ENCODE results near the gene KRT80.
A peak's percentile ranks its signal among the peaks of the same experiment; 100 is the strongest.

KRT80 gene

DNA sequence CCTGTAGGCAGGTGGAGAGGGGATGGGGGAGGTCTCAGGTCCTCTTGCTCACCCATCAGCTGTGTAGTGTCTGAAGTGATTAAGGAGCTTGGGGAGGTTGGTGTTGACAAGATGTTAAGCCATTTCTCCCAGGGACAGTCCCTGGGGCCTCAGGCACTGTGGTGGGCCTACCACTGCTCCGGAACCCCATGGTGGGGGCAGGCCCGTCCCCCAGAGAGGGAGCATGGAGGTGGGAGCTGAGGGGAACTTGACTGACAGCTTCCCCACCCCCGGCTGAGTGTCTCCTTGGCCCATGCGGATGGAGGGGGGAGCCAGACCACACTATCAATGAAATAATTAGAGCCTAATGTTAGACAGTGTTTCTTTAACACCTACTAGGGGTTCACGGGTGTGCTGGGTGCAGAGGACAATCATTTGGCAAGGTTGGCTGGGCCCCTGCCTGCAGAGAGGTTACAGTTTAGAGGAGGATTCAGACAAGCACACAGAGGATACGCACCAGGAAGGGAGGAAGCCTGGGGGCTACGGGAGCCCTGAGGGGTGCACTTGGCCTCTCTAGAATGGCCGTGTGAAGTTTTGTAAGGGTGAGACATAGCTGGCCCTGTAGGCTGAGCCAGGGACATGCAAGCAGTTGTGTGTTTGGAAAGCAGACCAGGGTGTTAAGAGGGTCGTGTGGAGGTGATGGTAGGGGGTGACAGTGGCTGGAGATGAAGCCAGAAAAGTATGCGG is 19.3 kb upstream of the KRT80 start:
- DNase-seq (ENCODE audit: low spot score): no peak

- no peak for DNase-seq (ENCODE audit: low spot score)
These were observed 18.5 kb upstream of the KRT80 start for GRCh38 chr12:52210186-52210924.

DNA sequence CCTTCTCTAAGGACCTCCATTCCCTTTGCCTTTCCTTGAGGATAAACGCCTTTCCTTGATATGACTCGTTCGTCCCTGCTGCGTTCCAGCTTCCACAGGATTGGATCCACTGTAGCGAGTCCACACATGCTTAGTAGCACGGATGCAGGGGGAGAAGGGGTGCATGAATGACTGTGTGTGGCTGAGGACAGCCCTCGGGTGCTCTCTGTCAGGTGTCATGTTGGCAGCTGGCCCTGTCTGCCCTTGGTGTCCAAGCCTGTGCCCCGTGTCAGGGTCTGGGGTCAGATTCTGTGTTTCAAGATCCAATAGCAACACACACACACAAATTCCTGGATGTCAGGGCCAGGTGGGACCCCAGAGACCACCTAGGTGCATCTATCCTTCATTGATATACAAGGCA is 17.5 kb upstream of the KRT80 start:
- no peak for DNase-seq (ENCODE audit: low spot score)

GRCh38 chr12:52208424-52209165 is 16.8 kb upstream of the KRT80 start:
- no peak for DNase-seq (ENCODE audit: low spot score)

- DNase-seq (ENCODE audit: low spot score): no peak
These were observed 16.1 kb upstream of the KRT80 start for GRCh38 chr12:52207895-52208294.

GRCh38 chr12:52207106-52207505 is 15.3 kb upstream of the KRT80 start:
- DNase-seq (ENCODE audit: low spot score): no peak

DNA sequence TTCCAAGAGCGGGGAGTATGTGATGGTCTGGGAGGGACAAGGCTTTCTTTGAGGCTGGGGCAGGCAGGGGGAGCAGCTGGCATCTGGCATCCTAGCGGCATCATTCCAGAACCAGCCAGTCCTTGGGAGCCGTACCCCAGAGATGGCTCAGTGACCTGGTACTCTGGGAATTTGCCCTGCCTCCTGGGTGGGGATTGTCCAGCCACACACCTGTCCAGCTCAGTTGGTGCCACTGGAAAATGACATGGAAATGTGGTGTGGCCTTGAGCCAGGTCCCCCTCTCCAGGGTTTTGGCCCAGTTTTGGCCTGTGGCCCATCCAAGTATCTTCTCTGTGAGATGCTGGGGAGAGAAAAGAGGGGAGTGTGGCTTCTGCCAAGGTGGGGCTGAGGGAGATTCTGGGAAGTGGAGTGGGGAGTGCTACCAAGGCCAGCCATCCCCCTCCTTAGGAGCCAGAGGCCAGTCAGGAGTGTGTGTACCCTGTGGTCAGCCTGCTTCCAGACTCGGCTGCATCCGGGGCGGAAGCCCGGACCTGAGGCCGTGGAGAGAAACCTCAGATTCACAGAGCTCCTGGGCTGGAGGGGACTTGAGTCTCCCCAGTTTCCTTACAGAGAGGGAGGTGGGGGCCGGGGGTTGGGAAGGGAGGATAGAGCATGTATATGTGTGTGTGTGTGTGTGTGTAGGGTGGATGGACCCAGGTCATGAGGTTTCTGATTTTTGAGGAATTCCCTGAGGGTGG is 14.7 kb upstream of the KRT80 start:
- DNase-seq (ENCODE audit: low spot score): no peak

DNA sequence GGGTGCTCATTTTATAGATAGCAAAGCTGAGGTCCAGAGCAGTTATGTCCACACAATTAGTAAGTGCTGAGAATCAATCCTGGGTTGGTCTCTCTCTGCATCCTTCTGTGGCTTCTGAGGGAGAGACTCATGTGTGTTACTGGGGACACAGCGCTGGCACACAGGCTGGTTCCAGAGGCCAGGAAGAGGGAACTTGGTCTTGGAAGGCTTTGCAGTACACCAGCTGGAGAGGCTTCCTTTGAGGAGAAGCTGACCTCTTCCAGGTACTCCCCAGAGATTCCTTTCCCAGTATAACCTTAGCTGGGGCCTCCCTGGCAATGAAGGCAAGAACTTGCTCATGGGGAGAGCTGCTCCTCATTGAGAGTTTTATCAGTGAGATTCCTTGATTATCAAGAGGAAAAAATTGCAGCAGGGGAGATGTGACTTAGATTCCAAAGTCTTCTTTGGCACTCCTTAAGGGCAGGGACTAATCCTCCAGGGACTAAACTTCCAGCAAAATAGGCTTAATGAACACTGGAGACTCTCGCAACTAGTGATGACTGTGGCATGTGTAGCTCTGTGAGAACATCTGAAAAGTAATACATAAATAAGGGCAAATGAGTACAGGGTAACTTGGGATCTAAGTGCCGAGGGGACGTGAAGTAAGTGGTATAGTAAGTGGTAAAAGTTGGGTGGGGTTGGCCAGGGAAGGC is 13.9 kb upstream of the KRT80 start:
- DNase-seq (ENCODE audit: low spot score): no peak

GRCh38 chr12:52204931-52205505 is 13.2 kb upstream of the KRT80 start:
- DNase-seq (ENCODE audit: low spot score): no peak

DNA sequence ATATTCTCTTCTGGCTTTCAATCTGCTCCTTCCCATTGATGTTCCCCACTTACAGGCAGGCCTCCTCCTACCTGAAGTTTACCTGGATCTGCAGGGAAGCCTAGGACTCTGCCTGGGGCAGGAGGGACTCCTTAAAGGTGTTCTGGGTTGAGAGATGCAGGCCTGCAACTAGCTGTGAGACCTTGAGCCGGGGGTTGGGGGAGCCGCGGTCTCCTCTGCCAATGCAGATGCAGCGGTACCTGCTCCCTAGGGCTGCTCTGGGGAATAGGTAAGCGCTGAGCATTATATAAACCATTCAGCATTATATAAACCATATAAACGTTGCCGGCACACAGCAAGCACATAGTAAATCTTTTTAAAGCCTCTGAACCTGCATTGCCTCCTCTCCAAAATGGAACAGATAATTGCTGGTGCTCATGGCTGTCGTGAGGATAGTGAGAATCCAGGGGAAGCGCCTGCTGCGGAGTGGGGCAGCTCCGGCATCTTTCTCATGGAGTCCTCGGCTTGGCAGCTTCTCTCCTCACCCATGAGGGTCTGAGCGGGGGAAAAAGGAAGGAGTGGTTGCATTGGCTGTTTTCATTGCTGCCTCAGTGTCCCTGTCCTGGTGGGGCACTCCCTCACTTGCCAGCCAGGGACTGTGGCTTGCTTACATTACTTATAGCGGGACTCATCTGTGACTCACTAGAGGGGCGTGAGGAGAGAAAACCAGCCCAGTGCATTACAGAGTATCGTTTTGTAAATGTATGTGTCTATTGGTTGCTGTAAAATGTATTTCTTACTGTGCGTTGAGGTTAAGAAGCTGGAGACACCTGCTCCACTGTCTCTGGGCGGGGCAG is 12.5 kb upstream of the KRT80 start:
- no peak for DNase-seq (ENCODE audit: low spot score)

DNA sequence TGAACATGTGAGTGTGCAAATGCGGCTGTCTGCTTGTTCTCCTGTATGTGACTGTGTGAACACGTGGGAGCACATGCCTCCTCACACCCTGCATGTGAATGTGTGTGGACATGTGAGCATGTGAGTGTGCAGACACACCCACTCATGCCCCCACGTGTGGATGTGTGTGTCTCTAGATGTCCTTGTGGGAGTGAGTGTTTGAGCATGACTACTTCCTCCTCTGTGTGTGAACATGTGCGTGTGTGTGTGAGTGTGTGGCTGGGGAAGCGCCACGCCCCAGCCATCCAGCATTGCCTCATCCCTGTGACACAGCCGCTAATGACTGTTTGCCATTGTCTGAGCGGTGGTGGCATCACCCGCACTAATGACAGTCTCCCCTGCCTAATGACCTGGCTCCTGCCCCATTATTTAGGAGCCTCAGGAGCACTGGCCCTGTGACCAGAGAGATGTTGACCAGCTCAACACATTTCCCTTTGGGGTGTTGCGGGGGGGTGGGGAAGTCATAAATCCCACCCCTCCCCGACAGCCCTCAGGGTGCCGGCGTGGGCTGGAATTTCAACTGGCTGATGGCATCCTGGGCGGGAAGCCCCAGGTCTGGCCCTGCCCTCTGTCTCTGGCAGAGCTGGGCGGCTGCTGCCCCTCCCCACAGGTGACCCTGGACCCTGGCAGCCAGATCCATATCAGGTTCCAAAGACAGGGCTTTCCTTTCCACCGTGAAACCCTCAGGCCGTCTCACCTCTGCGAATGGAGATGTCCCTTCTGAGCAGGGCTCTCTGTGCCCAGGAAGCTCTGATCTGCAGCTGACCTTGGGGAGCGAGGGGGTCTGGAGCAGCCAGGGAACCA is 11.5 kb upstream of the KRT80 start:
- no peak for DNase-seq (ENCODE audit: low spot score)

DNA sequence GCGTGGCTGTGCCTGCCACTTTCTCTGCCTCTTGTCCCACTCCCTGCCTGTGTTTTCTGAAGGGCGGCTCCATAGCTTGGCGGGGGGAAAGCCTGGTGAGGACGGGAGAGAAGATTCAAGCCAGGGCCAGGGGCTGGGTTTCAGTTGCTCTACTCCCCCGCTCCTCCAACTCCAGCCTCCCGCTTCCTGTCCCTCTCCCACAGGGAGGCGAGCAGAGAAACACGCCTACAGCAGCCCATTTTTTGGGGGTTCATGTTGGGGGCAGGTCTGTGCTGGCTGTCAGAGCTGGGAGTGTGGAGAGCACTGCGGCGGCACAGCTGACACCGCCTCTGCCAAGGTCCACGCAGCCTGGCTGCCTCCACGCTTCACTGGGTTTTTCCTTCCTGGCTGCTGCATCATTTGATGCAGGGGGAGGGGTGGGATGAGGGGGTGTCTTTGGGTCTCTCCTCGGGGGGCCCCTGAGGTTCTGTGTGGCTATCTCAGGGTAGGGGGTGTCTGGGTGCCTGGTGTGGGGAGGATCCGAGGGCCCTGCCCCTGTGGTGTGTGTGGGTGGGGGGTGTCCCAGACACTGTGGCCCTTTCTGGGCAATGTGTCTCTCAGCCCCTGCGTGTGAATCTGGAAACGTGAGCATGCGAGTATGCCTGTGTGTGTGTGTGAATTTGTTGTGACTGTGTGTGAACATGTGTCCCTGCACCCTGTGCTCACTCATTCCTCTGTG is 10.7 kb upstream of the KRT80 start:
- no peak for DNase-seq (ENCODE audit: low spot score)

- DNase-seq (ENCODE audit: low spot score): no peak
These were observed 9.6 kb upstream of the KRT80 start for GRCh38 chr12:52201451-52201839.

- DNase-seq (ENCODE audit: low spot score): no peak
These were observed 9.1 kb upstream of the KRT80 start for GRCh38 chr12:52200781-52201450.

DNA sequence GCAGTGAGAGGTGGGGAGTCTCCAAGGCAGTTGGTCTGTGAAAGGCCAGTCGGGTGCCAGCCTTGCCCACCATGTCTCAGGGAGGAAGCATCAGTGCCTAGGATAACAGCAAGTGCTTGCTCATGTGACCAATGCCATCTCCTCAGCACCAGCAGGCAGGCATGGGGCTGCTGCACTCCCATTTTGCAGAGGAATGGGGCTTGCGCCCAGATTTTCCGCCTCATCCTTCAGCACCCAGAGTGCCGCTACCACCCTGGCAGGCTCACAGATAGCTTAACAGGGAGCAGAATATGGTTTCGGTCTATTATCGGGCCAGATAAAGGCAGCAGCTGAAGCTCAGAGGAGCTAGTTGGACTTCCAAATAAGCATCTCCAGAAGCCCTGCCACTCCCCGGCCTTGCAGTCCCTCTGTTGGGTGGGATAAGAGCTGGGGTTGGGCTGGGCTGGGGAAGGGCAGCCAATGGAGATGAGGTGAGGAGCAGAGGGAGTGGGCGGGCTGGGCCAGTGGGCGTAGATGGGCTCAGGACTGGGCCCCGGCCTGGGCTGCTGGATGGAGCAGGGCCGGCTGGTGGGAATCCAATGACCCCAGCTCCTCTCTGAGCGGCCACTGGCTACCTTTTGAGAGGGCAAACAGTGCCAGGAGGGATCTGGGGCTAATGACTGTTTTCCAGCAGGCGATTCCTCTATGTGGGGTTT is 8.4 kb upstream of the KRT80 start:
- DNase-seq (ENCODE audit: low spot score): peak; percentile 13

- DNase-seq (ENCODE audit: low spot score): no peak
These were observed 7.6 kb upstream of the KRT80 start for GRCh38 chr12:52199294-52199919.

Measured in hematopoietic multipotent progenitor cell treated with erythropoietin and hydrocortisone succinate and interleukin-3 and kit ligand, for 15 days (in vitro differentiated cells).